Activated T-cell treated with anti-CD3 and anti-CD28 coated beads, Interleukin-2, amount 50 U/mL, for 1 hour (primary cell): ENCODE results near the gene CD40LG.

ENCODE experiments used
- DNase-seq: peaks from one replicate; pipeline ENCODE4 v3.0.0-alpha.2; 2020

CD40LG gene

DNA sequence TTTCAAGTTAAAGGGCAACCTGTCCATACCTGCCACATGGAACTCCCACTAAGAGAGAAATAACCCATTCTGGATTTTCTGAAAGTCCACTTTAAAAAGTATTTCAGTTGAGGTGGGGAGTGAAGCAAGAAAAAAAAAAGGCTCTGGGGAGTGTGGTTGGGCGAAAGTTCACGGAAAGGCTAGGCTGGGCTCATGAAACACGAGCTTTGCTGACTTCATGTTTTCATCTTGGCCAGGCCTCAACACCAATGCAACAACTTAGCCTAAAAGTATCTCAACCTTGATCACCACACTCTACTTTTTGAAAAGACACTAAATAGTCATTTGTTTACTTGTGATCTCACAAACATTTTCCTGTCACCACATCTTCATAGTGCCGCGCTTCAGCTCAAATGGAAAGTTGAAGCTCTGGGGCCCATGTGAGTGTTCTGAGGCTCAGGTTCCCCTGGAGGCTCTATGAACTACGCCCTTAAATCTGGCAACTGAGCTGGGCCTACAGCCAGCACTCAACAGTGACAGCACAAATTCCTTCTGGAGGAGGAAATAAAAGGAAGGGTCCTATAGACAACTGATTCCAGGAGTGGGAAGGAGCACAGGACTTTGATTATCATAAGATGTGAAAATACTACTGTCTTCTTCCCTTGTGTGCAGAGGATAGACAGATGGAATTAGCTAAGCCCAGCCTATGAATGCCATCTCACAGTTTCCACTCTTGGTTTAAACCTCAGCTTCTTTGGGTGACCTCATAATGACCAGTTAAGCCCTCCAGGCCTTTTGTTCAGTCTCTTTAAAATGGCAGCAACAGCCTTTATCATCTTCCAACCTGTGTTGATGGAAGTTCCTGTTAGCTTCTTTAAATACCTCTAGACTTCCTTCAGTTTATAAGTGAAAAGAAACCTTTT lies 5.1 kb downstream of the CD40LG start:
- DNase-seq = no peak

DNA sequence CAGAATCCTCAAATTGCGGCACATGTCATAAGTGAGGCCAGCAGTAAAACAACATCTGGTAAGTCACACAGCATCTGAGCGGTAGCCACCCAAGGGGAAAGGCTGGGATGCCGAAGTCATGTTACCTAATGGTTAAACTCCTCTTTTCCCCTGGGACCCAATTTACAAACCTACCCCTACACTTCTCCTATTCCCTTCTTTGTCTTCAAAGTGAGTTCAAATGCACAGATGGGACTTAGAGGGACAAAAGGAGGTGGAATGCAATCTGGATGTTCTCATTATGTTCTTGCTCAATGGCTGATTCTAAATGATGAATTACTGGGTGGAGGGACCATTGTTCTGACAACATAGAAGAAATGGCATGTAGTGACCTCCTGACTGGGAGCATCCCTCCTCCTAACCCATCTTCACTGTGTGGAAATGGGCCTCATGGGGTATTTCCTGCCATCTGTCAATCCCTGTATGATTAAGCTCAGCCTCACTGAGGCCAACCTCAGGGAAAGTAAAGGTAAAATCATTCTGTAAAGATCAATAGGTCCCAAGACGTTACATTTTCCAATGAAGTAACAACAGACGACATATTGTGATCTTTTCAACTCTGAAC lies 8.5 kb downstream of the CD40LG start:
- DNase-seq = no peak

DNA sequence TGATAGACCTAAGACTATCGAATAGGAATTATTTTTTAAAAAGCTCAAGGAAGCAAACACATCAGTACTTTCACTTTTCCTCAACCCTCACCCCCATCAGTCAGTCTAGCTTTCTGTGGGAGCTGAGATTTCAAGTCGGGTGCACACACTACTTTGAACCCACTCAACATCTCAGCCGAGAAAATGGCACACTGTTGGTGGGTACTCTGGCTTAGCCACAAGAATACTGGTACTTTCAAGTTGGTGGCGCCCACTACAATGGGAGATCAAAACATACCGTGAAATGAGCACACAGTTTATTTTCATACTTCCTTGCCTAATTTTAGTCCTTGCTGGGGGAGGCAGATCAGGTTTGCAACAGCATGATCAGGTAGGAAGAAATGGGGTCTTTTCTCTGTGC lies 10.2 kb downstream of the CD40LG start:
- DNase-seq = no peak

DNA sequence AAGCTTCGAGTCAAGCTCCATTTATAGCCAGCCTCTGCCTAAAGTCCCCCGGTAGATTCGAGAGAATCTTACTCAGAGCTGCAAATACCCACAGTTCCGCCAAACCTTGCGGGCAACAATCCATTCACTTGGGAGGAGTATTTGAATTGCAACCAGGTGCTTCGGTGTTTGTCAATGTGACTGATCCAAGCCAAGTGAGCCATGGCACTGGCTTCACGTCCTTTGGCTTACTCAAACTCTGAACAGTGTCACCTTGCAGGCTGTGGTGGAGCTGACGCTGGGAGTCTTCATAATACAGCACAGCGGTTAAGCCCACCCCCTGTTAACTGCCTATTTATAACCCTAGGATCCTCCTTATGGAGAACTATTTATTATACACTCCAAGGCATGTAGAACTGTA lies 11.2 kb downstream of the CD40LG start:
- no peak for DNase-seq

DNA sequence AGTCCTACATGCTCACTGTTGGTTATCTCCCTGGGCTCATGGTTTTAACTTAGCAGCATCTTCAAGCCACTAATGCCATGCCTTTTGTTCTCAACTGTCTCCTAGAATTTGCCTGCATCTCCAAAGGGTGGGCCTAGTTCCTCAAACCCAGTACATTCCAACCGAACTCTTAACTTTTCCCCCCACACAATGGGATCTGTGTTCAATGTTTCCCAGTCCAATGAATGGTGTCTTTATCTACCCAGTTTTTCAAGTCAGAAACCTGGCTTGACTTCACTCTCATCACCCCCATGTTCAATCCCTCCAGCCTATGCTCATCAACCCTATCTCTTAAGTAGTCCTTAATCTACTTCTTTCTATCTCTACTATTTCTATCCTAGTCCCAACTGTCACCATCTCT lies 12.9 kb downstream of the CD40LG start:
- no peak for DNase-seq

DNA sequence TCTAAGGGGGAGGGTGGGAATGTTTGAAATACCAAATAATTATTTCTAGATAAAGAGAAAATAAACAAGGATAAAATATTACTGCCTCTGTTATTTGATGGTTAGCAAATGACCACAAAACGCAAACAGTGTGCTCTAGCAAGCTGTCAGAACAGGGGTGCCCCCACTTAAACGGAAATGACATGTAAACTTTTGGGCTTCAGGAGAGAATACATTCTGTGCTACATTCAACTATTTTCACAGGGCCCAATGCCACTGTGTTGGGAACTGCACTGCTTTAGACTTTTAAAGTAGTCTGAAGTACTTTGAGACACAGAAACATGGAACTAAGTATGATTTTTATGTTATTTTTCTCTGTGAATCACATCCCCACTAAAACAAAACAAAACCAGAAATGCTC lies 14.1 kb downstream of the CD40LG start:
- no peak for DNase-seq

DNA sequence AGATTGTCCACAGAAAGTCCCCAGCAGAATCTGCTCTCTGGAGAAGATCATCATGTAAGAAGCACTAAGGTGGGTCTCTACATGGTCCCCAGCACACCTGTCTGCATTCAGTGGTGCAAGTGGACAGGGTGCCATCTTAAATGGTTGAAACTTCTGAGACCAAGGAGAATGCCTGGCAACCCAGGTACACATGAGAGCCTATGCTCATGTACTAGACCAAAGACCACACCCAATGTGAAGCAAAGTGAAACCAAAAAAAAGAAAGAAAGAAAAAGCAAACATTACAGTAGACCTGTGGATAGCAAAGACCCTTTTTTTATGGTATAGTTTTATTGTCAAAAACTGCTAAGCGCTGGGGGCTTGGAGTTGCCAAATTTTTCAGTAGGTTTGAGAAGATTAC lies 15.0 kb downstream of the CD40LG start:
- DNase-seq = no peak

DNA sequence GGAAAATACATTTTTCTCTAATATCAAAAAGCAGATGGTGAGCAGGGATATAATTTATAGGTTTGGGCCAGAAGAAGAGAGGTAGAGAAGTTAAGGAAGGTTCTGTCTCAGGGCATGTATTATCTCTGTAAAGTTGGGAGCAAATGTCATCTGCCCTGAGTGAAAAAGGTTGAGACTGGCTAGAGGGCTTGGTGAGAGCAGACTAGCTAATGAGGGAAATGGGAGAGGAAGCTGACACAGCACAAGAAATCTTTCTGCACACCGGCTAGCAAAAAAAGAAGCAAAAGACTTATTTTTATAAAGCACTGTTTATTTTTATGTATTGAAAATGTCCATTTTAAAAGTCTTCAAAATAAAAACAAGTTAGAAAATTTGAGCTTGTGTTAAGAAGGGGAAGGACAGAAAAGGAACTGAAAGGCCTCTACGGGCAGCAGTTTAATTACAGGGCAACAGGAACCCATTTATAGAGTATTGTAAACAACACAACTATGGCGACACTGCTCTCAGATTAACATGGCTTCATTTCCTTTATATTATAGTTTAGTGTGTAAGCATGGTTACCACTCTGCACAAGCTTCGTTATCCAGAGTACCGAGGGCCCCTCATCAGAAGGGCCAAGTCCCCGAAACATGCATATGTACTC lies 17.4 kb downstream of the CD40LG start:
- DNase-seq = no peak

DNA sequence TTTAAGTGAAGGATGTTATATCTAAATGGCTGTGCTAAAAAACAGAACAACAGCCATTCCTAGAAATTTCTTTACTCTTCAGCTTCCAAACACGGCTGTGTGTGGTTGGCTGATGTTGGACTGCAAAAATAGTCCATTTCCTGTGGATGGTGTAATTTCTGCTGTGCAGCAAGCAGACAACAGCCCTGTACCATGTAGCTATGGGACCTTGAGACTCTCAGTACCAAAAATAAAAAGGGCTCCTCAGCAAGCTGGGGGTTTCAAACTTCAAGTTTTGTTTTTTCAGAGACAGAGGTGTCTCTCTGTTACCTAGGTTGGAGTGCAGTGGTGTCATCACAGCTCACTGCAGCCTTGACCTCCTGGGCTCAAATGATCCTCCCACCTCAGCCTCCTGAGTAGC lies 18.1 kb downstream of the CD40LG start:
- DNase-seq = no peak

DNA sequence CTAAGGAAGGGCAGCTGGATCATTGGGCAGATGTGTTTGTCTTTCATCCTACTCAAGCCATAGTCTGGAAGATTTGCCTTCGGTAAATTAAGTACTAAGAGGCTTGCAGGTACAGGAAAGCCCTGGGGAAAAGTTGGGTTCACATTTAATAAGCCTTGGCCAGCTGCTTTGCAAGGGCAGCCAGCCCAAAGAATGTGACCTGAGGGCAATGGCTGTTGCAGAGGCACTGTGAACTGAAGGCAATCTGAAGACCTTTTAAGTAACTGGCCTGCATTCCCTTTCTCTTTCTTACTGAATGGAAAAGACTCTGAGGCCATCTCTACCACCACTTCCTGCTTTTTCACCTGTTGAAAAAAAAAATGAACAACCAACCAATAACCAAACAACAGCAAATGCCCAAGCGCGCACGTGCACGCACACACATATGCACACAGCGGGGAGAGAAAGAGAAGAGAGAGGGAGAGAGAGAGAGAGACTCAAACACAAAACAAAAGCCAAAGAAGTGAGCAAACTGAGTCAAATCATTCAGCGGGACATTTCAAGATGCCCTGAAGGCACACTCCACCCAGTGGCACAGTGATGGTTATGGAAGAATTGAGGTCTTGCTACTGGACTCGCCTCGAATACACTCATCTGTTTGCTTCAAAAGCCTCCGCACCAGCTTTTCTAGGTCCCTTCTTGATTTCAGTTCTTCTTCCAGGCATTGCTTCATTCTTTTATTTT lies 19.6 kb downstream of the CD40LG start:
- DNase-seq = no peak

DNA sequence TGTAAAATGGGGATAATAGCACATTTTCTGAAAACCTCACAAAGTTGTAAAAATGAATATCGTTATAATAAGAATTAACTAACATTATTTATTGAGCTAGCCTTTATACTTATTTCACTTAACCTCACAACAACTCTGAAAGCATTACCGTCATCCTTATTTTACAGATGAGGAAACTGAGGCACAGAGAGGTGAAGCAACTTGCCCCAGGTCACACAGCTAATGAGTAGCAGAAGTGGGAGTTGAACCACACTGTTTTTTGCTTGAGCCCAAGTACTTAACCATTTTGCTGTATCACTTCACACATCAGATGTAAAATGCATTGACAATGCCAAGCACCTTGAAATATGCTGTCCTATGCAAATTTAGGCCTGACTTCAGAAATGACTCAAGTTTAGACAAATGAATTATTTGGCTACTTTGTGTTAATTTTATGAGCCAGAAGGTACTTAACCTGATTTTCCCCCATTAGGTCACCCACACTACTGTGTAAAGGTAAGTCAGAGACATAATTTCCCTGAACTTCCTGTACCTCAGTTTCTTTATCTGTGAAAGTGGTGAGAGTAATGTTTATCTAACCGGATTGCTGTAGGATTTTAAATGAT lies 23.1 kb downstream of the CD40LG start:
- no peak for DNase-seq

DNA sequence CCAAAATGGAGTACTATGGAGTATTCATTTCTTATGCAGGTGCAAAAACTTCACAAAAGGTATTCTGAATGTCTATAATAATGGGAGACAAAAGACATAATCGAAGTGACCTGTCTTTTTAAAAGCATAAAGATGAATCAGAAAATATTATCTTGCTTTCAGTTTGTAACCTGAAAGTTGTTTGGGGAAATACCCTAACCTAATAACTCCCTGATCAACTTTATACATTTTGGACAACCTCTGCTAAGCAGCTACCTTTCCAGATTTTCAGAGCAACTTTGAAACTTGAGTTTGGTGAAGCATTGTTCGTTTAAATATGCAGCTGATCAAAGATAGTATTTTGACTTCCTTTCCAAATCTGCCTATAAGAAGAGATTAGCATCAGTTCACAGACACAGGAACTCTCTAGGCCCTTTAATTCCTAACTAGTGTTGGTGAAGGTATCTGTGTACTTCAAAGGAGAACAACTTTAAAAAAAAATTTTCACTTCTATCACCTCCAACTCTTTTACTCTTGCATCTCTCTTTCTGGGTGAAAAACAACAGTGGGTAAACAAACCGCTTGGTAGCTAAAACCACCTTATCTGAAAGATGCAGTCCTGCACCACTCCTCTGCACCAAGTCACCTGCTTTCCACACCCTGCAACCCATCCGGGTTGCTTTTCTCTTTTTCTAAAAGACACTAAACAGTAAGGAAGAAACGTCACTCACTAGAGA lies 26.5 kb downstream of the CD40LG start:
- DNase-seq = no peak

DNA sequence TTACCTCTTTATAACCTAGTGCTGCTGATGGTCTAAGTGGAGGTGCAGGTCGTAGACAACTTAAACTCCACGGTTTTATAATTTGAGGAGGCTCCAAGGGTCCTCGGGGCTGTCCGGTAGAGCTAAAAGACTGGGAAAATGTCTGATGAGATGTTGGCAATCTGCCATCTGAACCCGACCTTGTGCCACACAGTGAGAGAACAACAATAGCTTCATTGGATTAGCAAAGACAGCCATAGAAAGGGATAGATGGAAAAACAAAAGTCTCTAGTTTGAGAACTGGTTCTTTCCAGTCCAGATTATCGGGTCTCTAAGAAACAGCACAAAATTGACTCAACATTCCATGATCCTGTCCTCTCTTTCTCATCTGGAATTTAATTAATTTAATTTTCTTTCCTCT lies 31.6 kb downstream of the CD40LG start:
- no peak for DNase-seq

DNA sequence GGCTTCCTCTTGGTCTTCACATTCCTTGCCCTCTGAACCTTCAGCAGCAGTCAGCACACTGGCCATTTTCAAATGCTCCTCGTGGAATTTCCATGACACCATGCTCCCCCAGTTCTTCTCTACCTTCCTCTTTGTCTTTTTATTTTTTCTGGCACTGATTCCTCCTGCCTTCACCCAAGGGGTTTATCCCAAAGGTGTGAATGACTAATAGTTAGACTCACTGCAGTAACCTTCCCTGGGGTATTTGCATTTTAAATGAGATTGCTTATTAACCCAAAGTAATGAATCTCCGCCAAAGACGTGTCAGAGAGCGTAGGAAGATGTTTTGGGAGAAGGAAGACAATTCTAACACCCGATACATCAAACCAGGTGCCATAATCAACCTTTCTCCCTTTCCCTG lies 36.2 kb downstream of the CD40LG start:
- DNase-seq = no peak

DNA sequence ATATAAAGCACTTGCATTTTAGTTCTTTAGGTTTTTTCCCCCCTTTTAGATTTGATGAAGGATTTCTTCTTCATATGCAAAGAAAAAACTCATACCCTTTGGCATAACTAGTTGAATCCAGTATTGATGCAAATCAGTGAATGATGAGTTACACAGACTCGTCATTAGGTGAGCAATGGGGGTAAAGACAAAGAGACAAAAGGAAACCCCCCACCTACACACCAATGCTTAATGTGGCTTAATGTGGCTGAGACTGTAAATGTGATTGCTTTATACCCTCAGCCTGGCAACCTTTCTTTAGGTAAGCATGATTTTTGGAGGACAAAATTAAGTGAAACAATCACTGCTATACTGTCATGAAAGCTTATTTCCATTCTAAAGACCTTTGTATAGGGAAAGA lies 39.5 kb downstream of the CD40LG start:
- DNase-seq = no peak

DNA sequence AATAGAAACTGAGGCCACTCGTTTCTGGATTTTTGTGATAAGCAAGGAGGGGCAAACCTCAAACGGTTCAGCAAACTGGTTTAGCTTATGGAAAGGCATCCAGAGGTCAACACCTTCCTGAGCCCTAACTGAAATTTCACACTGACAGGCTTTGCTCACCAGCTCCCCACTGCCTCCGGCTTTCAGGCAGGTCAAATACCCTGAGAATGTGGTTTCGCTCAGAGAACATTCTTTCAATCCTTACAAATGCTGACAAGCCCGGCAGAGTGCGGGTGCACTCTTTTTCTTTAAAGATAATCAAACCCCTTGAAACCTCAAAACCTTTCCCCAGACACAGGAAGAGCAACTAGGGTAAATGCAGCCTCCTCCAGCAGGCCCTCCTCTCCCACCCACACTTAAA lies 41.5 kb downstream of the CD40LG start:
- DNase-seq = no peak

DNA sequence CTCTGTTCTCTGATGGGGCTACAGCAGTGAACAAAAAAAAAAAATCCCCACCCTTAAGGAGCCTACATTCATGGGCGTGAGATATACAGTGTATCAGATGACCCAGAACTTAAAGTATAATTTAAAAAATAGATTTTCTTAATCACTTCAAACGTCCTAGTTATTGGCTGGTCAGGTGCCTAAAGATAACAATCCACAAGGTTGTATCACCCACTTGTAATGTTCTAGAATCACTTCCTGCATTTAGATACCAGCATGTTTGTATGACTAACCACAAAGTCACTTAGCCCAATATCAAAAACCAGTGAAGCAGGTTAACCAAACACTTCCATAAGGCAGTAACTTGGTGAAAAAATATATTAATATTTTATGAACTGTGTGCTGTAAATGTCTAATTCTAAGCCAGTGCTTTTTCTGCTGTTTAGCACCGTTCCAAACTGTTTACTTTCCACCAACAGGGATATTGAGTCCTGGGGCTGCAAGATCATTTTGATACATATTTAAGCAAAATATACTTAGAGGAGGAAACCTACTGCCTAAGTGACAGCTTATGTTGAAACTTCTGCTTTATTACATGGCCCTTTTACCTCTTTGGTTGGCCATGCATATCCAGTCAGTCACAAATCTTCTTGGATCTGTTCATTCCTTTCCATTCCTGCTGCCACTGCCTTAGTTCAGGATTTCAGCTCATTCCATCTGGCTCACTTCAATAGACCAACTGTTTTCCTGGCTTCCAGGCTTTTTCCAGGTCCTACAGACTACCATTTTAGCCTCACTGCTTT lies 43.3 kb downstream of the CD40LG start:
- no peak for DNase-seq

DNA sequence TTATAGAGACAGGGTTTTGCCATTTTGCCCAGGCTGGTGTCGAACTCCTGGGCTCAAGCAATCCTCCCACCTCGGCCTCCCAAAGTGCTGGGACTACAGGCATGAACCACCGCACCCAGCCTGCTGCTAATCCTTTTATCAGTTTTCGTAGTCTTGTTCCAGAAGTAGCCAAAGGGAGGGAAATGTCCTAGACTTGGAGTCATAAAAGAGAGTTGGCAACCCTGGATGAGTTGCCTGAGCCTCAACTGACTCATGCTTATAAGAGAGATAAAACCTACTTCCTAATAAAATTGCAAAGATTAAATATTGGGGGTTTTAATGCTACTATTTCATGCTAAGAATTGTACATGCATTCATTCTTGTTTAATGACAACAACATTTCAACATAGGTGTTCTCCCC lies 44.3 kb downstream of the CD40LG start:
- no peak for DNase-seq

DNA sequence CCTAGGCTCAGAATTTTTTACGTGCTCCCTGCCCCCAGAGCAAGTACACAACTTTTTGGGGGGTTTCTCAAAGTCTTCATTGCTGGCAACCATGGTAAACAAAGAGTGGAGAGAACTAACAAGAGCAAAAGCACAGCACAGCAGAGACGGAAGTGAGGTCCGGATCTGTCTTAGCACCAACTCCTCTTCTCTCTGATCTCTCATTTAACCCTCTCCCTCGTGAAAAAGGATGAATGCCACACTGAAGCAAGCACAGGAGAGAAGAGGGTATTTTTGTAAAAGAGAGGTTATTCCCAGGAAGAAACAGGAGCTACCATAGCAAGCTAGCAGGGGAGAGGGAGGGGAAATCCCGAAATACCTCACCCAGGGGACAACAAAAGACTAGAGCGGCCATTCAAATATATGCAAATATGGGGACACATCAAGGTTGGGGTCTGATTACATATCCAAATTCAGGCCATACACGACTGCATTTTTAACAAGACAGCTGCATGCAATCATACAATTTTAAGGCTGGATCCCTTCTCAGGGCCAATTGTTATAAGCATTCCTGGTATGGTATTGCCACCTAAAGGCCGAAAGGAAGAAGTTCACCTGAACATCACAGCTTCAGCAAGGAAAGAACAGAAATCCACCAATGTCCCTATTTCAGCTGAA lies 46.6 kb downstream of the CD40LG start:
- no peak for DNase-seq

DNA sequence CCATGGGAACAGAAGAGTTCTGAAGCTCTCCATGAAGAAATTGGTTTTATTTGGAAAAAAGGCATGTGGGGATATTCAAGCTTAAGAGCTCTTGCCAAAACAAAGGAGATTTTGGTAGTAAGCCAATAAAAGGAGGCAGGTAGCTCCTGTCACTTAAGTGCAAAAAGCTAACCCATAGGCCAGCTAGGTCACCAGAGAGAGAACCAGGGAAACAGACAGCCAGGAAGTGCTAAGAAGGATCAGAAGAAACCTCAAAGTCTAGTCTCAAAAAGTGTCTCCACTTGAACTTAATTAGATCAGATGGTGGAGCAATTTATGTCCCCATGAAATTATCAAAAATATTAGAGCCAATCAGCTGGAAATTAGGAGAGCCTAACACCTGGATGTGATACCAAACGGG lies 49.2 kb downstream of the CD40LG start:
- no peak for DNase-seq

DNA sequence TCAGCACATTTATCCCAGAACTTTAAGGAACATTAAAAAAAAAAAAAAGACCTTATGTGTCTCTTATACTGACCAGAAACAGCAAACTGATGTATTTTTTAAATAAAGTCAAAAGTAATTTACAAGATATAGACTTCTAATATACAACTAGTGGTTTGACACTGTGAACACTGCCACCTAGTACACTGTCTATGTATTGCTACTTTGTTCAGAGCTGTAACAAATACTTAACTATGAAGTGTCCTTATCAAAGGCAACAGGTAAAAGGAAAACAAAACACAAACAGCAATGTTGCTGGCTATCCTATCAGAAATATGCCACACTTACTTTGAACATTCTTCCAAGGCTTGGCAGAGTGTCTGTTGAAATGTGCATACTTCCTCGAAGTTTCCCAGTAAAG lies 60.4 kb downstream of the CD40LG start:
- DNase-seq = no peak
